Measurements from ENCODE around the gene EPHA8.

EPHA8 gene

DNA sequence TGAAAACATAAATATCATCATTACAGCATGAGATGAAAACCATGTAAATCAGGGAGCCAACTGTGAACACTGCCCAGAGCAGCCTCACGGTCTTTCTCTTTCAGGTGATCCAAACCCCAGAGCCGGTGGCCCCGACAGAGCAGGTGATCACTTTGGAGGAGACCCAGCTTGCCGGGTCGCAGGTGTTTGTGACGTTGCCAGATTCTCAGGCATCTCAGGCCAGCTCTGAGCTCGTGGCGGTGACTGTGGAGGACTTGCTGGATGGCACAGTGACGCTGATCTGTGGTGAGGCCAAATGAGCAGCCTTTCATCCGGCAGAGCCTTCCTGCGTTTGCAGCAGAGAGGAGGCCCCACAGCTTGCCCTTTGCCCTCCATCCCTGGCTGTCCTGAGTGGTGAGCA is 37.2 kb upstream of the EPHA8 start:
- Histone ChIP-seq H3K4me3 (ENCODE audit: low read length) (no peak overlapping the region), H3K36me3 (ENCODE audit: control insufficient read depth, insufficient read depth, low read length) (peaks cover 11% of the 10 kb centered on the region), H3K9me3 (ENCODE audit: control insufficient read depth, insufficient read depth, low read length) (no peaks in the 10 kb centered on the region), H3K27me3 (ENCODE audit: control insufficient read depth, insufficient read depth, low read length) (no peaks in the 10 kb centered on the region), H3K4me1 (ENCODE audit: control insufficient read depth, insufficient read depth, low read length) (no peaks in the 10 kb centered on the region), H3K27ac (ENCODE audit: low read length) (no peak overlapping the region)
- no peak for DNase-seq (ENCODE audit: low read depth, low spot score)
- no CpG with 5 or more reads among the region's 11 CpGs for WGBS (ENCODE audit: insufficient coverage, insufficient read length)

- H3K27me3 ChIP-seq (ENCODE audit: control insufficient read depth, insufficient read depth, low read length), result no peaks in the 10 kb centered on the region
- no peak for DNase-seq (ENCODE audit: low read depth, low spot score)
- H3K27ac ChIP-seq (ENCODE audit: low read length), result no peak overlapping the region
- H3K4me1 ChIP-seq (ENCODE audit: control insufficient read depth, insufficient read depth, low read length), result no peaks in the 10 kb centered on the region
- no CpG with 5 or more reads among the region's 5 CpGs for WGBS (ENCODE audit: insufficient coverage, insufficient read length)
- no peaks in the 10 kb centered on the region for H3K9me3 ChIP-seq (ENCODE audit: control insufficient read depth, insufficient read depth, low read length)
- no peak overlapping the region for H3K4me3 ChIP-seq (ENCODE audit: low read length)
- peaks cover 11% of the 10 kb centered on the region for H3K36me3 ChIP-seq (ENCODE audit: control insufficient read depth, insufficient read depth, low read length)
Measured at GRCh38 chr1:22526677-22527076, 36.6 kb upstream of the EPHA8 start.

- H3K4me1 ChIP-seq (ENCODE audit: control insufficient read depth, insufficient read depth, low read length), result no peaks in the 10 kb centered on the region
- no peak for DNase-seq (ENCODE audit: low read depth, low spot score)
- no CpG with 5 or more reads among the region's 7 CpGs for WGBS (ENCODE audit: insufficient coverage, insufficient read length)
- H3K27me3 ChIP-seq (ENCODE audit: control insufficient read depth, insufficient read depth, low read length), result no peaks in the 10 kb centered on the region
- H3K27ac ChIP-seq (ENCODE audit: low read length), result no peak overlapping the region
- peaks cover 11% of the 10 kb centered on the region for H3K36me3 ChIP-seq (ENCODE audit: control insufficient read depth, insufficient read depth, low read length)
- no peak overlapping the region for H3K4me3 ChIP-seq (ENCODE audit: low read length)
- H3K9me3 ChIP-seq (ENCODE audit: control insufficient read depth, insufficient read depth, low read length), result no peaks in the 10 kb centered on the region
Measured at GRCh38 chr1:22527122-22527521, 36.2 kb upstream of the EPHA8 start.

DNA sequence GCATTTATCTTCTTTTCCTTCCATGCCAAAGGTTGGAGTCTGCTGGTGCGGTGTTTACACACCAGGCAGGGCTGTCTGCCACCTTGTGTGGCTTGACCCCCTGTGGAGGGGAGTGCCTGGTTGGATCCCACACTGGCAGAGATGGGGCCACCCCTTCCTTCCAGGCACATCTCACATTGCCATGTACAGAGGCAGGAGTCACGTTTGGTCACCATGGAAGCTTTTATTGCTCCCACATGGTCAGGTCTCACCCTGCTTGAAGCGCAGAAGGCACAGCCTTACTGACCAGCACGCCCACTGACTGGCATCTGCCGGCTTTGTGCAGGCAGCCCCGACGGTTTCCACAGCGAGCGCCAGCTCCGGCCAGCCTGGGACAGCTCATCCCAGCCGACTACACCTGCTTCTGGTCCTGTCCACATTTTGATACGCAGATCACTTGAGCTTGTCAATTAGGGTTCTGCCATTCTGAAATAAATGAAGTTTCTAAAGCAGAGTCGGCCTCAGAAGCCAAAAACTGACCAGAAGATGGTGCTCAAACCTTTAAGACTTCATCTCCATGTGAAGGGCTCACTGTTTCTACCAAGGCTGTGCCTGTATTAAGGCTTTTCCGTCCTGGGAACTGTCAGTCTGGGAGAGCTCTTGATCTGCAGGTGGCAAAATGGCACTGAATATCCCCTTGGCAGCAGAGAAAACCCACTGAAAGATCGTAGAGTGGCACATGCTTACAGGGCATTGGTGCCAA is 35.6 kb upstream of the EPHA8 start:
- Histone ChIP-seq H3K9me3 (ENCODE audit: control insufficient read depth, insufficient read depth, low read length) (no peaks in the 10 kb centered on the region), H3K36me3 (ENCODE audit: control insufficient read depth, insufficient read depth, low read length) (peaks cover 7% of the 10 kb centered on the region), H3K4me3 (ENCODE audit: low read length) (no peak overlapping the region), H3K27ac (ENCODE audit: low read length) (no peak overlapping the region), H3K4me1 (ENCODE audit: control insufficient read depth, insufficient read depth, low read length) (no peaks in the 10 kb centered on the region), H3K27me3 (ENCODE audit: control insufficient read depth, insufficient read depth, low read length) (no peaks in the 10 kb centered on the region)
- WGBS (ENCODE audit: insufficient coverage, insufficient read length), result no CpG with 5 or more reads among the region's 15 CpGs
- peak; percentile 25 for DNase-seq (ENCODE audit: low read depth, low spot score)

GRCh38 chr1:22528451-22528850 is 34.8 kb upstream of the EPHA8 start:
- H3K4me1 ChIP-seq (ENCODE audit: control insufficient read depth, insufficient read depth, low read length), result no peaks in the 10 kb centered on the region
- no peak for DNase-seq (ENCODE audit: low read depth, low spot score)
- whole genome bisulfite sequencing (ENCODE audit: insufficient coverage, insufficient read length), result no CpG with 5 or more reads among the region's 7 CpGs
- no peaks in the 10 kb centered on the region for H3K27me3 ChIP-seq (ENCODE audit: control insufficient read depth, insufficient read depth, low read length)
- no peak overlapping the region for H3K4me3 ChIP-seq (ENCODE audit: low read length)
- no peak overlapping the region for H3K27ac ChIP-seq (ENCODE audit: low read length)
- no peaks in the 10 kb centered on the region for H3K9me3 ChIP-seq (ENCODE audit: control insufficient read depth, insufficient read depth, low read length)
- peaks cover 7% of the 10 kb centered on the region for H3K36me3 ChIP-seq (ENCODE audit: control insufficient read depth, insufficient read depth, low read length)

- no peaks in the 10 kb centered on the region for H3K27me3 ChIP-seq (ENCODE audit: control insufficient read depth, insufficient read depth, low read length)
- H3K36me3 ChIP-seq (ENCODE audit: control insufficient read depth, insufficient read depth, low read length), result peaks cover 7% of the 10 kb centered on the region
- no peak overlapping the region for H3K4me3 ChIP-seq (ENCODE audit: low read length)
- H3K9me3 ChIP-seq (ENCODE audit: control insufficient read depth, insufficient read depth, low read length), result no peaks in the 10 kb centered on the region
- WGBS (ENCODE audit: insufficient coverage, insufficient read length), result no CpG with 5 or more reads among the region's 12 CpGs
- no peaks in the 10 kb centered on the region for H3K4me1 ChIP-seq (ENCODE audit: control insufficient read depth, insufficient read depth, low read length)
- DNase-seq (ENCODE audit: low read depth, low spot score), result no peak
- H3K27ac ChIP-seq (ENCODE audit: low read length), result no peak overlapping the region
Measured at GRCh38 chr1:22529901-22530621, 33.2 kb upstream of the EPHA8 start.

- Histone ChIP-seq H3K36me3 (ENCODE audit: control insufficient read depth, insufficient read depth, low read length) (peaks cover 7% of the 10 kb centered on the region), H3K4me1 (ENCODE audit: control insufficient read depth, insufficient read depth, low read length) (no peaks in the 10 kb centered on the region), H3K27ac (ENCODE audit: low read length) (no peak overlapping the region), H3K4me3 (ENCODE audit: low read length) (no peak overlapping the region), H3K27me3 (ENCODE audit: control insufficient read depth, insufficient read depth, low read length) (no peaks in the 10 kb centered on the region), H3K9me3 (ENCODE audit: control insufficient read depth, insufficient read depth, low read length) (no peaks in the 10 kb centered on the region)
- no CpG with 5 or more reads among the region's 3 CpGs for WGBS (ENCODE audit: insufficient coverage, insufficient read length)
- DNase-seq (ENCODE audit: low read depth, low spot score), result no peak
Measured at GRCh38 chr1:22530715-22531114, 32.6 kb upstream of the EPHA8 start.

DNA sequence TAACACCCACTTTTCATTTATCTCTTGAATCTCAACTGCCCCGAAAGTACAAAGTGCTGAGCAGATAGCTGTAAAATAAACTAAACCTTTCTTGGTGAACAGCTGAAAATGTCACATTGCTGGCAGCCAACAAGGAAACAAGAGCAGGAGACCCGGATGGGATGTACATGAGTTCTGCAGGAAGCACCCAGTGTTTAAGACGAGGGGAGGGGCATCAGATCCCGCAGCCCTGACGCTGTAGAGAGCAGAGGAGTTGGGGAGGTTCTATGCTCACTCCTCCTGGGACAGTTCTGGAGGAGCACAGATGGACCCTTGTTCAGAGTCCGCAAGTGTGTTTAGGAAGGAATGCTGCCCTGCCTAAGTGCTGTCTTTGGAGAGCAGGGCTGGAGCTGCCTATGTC is 32.0 kb upstream of the EPHA8 start:
- Histone ChIP-seq H3K27ac (ENCODE audit: low read length) (no peak overlapping the region), H3K36me3 (ENCODE audit: control insufficient read depth, insufficient read depth, low read length) (peaks cover 7% of the 10 kb centered on the region), H3K4me1 (ENCODE audit: control insufficient read depth, insufficient read depth, low read length) (no peaks in the 10 kb centered on the region), H3K4me3 (ENCODE audit: low read length) (no peak overlapping the region), H3K27me3 (ENCODE audit: control insufficient read depth, insufficient read depth, low read length) (no peaks in the 10 kb centered on the region), H3K9me3 (ENCODE audit: control insufficient read depth, insufficient read depth, low read length) (no peaks in the 10 kb centered on the region)
- no CpG with 5 or more reads among the region's 6 CpGs for WGBS (ENCODE audit: insufficient coverage, insufficient read length)
- DNase-seq (ENCODE audit: low read depth, low spot score), result no peak

DNA sequence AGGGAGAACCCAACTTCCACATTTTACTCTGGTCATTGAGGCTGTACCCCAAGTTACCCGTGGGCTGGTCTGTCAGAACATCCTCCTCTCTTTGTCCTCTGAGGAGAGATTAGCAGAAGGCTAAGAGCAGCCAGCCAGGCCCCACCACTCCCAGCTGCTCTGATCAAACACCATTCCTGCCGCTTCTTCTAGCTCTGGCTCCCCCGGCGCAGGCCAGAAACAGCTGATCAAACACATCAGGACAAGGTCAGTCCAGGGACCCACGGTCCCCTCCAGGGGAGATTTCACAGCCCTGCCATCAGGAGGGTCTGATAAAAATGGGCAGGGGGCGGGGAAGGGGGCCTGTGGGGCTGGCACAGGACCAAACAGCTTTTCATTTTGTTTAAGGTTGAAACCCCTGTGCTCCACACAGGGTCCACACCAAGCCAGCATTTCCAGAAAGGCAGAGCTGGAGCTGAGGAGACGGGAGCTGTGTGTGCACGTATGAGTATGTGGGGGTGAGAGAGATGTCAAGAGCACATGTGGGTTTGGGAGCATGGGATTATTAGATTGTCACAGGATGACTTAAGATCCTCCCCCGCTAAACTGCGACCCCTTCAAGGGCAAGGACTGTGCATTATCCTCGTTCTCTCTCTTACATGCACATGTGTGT is 29.9 kb upstream of the EPHA8 start:
- Histone ChIP-seq H3K36me3 (ENCODE audit: control insufficient read depth, insufficient read depth, low read length) (no peaks in the 10 kb centered on the region), H3K27ac (ENCODE audit: low read length) (no peak overlapping the region), H3K4me3 (ENCODE audit: low read length) (no peak overlapping the region), H3K4me1 (ENCODE audit: control insufficient read depth, insufficient read depth, low read length) (no peaks in the 10 kb centered on the region), H3K27me3 (ENCODE audit: control insufficient read depth, insufficient read depth, low read length) (no peaks in the 10 kb centered on the region), H3K9me3 (ENCODE audit: control insufficient read depth, insufficient read depth, low read length) (no peaks in the 10 kb centered on the region)
- WGBS (ENCODE audit: insufficient coverage, insufficient read length), result no CpG with 5 or more reads among the region's 11 CpGs
- DNase-seq (ENCODE audit: low read depth, low spot score), result no peak

GRCh38 chr1:22534951-22535350 is 28.3 kb upstream of the EPHA8 start:
- no peaks in the 10 kb centered on the region for H3K9me3 ChIP-seq (ENCODE audit: control insufficient read depth, insufficient read depth, low read length)

More at GRCh38 chr1:22534951-22535350, 28.3 kb upstream of the EPHA8 start:
- no peaks in the 10 kb centered on the region for H3K27me3 ChIP-seq (ENCODE audit: control insufficient read depth, insufficient read depth, low read length)
- no peak overlapping the region for H3K4me3 ChIP-seq (ENCODE audit: low read length)
- H3K36me3 ChIP-seq (ENCODE audit: control insufficient read depth, insufficient read depth, low read length), result no peaks in the 10 kb centered on the region
- DNase-seq (ENCODE audit: low read depth, low spot score), result no peak
- no peaks in the 10 kb centered on the region for H3K4me1 ChIP-seq (ENCODE audit: control insufficient read depth, insufficient read depth, low read length)
- no peak overlapping the region for H3K27ac ChIP-seq (ENCODE audit: low read length)
- no CpG with 5 or more reads among the region's 4 CpGs for WGBS (ENCODE audit: insufficient coverage, insufficient read length)
